ENCODE data around the gene FCF1. TPM values are rescaled to one million over a fixed set of nuclear protein-coding genes. Genes with fewer than 3 reads are reported as not detected.

The FCF1 gene
- total RNA-seq, 1 experiment from 2014 or later, result 61.6 TPM

DNA sequence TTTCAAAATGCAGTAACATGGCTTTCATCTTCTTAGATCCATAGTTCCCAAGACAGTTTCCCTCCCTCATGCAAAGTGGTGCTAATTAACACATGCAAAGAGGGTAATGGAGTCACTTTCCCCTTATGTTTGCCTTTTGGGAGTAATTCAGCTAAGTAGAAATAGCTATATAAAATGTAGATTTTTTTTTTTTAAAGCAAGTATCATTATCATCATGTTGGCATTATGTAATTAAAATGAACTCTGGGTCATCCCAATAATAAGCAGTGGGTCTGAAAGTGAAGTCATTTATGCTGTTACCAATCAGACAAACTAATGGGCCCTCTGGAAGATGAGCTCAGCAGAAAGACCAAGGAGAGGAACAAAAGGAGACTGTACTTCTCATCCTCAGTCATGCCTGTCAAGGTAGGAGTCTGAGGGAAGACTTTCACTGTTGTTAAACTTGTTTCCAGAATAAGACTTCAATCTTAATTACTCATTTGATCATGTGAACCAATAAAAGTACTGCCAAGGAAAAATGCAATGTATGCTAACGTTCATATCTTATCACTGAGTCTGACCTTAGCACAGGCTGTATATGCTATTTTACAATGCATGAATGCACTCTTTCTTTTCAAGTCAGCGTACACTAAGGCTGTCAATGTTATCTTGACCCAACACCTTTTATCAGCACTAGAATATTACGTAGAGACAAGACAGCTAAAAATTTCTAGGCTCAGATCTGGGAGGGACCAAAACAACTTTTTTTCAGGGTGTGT is 26.8 kb upstream of the FCF1 start (continued):
- TF ChIP-seq OVOL2 (CRISPR knock-in tag; IDR thresholded peaks at IDR 0.05; ENCODE audit: borderline replicate concordance) (no peak), PREB (CRISPR knock-in tag; IDR thresholded peaks at IDR 0.05; ENCODE audit: borderline replicate concordance) (no peak), CREB1 (CRISPR knock-in tag; IDR thresholded peaks at IDR 0.05) (no peak), RELA (CRISPR knock-in tag; IDR thresholded peaks at IDR 0.05; ENCODE audit: borderline replicate concordance) (no peak), ZNF416 (CRISPR knock-in tag; IDR thresholded peaks at IDR 0.05) (no peak), JUN (CRISPR knock-in tag; IDR thresholded peaks at IDR 0.05) (no peak), GABPB1 (CRISPR knock-in tag; IDR thresholded peaks at IDR 0.05) (no peak), SMAD4 (CRISPR knock-in tag; IDR thresholded peaks at IDR 0.05) (no peak), ZNF423 (CRISPR knock-in tag; IDR thresholded peaks at IDR 0.05) (no peak), TP53 (CRISPR knock-in tag; IDR thresholded peaks at IDR 0.05) (no peak), IRF2 (CRISPR knock-in tag; IDR thresholded peaks at IDR 0.05; ENCODE audit: borderline replicate concordance, low read depth) (no peak)
- TF ChIP-seq, protein P1, sequence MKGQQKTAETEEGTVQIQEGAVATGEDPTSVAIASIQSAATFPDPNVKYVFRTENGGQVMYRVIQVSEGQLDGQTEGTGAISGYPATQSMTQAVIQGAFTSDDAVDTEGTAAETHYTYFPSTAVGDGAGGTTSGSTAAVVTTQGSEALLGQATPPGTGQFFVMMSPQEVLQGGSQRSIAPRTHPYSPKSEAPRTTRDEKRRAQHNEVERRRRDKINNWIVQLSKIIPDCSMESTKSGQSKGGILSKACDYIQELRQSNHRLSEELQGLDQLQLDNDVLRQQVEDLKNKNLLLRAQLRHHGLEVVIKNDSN (CRISPR knock-in tag; IDR thresholded peaks at IDR 0.05), result no peak
- TF ChIP-seq, protein P2, sequence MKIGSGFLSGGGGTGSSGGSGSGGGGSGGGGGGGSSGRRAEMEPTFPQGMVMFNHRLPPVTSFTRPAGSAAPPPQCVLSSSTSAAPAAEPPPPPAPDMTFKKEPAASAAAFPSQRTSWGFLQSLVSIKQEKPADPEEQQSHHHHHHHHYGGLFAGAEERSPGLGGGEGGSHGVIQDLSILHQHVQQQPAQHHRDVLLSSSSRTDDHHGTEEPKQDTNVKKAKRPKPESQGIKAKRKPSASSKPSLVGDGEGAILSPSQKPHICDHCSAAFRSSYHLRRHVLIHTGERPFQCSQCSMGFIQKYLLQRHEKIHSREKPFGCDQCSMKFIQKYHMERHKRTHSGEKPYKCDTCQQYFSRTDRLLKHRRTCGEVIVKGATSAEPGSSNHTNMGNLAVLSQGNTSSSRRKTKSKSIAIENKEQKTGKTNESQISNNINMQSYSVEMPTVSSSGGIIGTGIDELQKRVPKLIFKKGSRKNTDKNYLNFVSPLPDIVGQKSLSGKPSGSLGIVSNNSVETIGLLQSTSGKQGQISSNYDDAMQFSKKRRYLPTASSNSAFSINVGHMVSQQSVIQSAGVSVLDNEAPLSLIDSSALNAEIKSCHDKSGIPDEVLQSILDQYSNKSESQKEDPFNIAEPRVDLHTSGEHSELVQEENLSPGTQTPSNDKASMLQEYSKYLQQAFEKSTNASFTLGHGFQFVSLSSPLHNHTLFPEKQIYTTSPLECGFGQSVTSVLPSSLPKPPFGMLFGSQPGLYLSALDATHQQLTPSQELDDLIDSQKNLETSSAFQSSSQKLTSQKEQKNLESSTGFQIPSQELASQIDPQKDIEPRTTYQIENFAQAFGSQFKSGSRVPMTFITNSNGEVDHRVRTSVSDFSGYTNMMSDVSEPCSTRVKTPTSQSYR (CRISPR knock-in tag; IDR thresholded peaks at IDR 0.05), result no peak

DNA sequence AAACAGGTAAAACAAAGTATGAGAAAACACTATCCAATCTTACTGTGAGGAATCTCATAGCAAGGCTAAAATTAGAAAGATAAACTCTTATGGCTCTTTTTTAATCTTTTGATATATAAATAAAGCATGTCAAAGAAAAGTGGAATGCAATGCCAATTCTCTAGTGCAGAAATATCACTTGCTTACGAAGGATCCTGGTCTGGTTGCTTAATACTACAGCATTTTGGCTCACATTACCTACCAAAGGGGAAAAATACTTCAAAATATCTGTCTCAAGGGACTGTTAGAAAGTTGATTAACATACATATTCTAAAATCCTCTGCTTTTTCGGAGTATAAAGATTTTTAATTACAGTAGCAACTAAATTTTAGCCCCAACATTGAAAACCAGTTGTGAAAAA is 21.5 kb upstream of the FCF1 start:
- peaks cover 19% of the 10 kb centered on the region for H3K36me3 Mint-ChIP-seq
- H3K27me3 Mint-ChIP-seq (ENCODE audit: low read depth), result no peaks in the 10 kb centered on the region
- ChIA-PET CTCF (interaction anchor here (1.6 kb wide), 1 partner anchor 82 kb away, joined by 3 read pairs; no protein-coding TSS in a partner anchor), POLR2A (no interaction called here)
- no peak for DNase-seq (ENCODE audit: low spot score)
- H3K9me3 Mint-ChIP-seq, result no peaks in the 10 kb centered on the region
- ATAC-seq, result no peak
- H3K27ac Mint-ChIP-seq, result no peak overlapping the region
- H3K4me3 Mint-ChIP-seq, result no peak overlapping the region
- peaks cover 1% of the 10 kb centered on the region for H3K4me1 Mint-ChIP-seq
- TF ChIP-seq AR (CRISPR knock-in tag; IDR thresholded peaks at IDR 0.05), result no peak
- no peak for TF ChIP-seq NR1H2 (CRISPR knock-in tag; IDR thresholded peaks at IDR 0.05)
- no peak for TF ChIP-seq CBFB (CRISPR knock-in tag; IDR thresholded peaks at IDR 0.05; ENCODE audit: low read depth)
- TF ChIP-seq, protein P3, sequence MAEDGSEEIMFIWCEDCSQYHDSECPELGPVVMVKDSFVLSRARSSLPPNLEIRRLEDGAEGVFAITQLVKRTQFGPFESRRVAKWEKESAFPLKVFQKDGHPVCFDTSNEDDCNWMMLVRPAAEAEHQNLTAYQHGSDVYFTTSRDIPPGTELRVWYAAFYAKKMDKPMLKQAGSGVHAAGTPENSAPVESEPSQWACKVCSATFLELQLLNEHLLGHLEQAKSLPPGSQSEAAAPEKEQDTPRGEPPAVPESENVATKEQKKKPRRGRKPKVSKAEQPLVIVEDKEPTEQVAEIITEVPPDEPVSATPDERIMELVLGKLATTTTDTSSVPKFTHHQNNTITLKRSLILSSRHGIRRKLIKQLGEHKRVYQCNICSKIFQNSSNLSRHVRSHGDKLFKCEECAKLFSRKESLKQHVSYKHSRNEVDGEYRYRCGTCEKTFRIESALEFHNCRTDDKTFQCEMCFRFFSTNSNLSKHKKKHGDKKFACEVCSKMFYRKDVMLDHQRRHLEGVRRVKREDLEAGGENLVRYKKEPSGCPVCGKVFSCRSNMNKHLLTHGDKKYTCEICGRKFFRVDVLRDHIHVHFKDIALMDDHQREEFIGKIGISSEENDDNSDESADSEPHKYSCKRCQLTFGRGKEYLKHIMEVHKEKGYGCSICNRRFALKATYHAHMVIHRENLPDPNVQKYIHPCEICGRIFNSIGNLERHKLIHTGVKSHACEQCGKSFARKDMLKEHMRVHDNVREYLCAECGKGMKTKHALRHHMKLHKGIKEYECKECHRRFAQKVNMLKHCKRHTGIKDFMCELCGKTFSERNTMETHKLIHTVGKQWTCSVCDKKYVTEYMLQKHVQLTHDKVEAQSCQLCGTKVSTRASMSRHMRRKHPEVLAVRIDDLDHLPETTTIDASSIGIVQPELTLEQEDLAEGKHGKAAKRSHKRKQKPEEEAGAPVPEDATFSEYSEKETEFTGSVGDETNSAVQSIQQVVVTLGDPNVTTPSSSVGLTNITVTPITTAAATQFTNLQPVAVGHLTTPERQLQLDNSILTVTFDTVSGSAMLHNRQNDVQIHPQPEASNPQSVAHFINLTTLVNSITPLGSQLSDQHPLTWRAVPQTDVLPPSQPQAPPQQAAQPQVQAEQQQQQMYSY (CRISPR knock-in tag; IDR thresholded peaks at IDR 0.05), result no peak
- TF ChIP-seq ZNF416 (CRISPR knock-in tag; IDR thresholded peaks at IDR 0.05), result no peak
- TF ChIP-seq, protein P4, sequence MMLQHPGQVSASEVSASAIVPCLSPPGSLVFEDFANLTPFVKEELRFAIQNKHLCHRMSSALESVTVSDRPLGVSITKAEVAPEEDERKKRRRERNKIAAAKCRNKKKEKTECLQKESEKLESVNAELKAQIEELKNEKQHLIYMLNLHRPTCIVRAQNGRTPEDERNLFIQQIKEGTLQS (CRISPR knock-in tag; conservative IDR thresholded peaks at IDR 0.05), result no peak
- no peak for TF ChIP-seq SMAD4 (CRISPR knock-in tag; IDR thresholded peaks at IDR 0.05)
- TF ChIP-seq PREB (CRISPR knock-in tag; IDR thresholded peaks at IDR 0.05; ENCODE audit: borderline replicate concordance), result no peak
- no peak for TF ChIP-seq CDX4 (CRISPR knock-in tag; IDR thresholded peaks at IDR 0.05; ENCODE audit: borderline replicate concordance)
- no peak for TF ChIP-seq GABPB1 (CRISPR knock-in tag; IDR thresholded peaks at IDR 0.05)
- TF ChIP-seq, protein P5, sequence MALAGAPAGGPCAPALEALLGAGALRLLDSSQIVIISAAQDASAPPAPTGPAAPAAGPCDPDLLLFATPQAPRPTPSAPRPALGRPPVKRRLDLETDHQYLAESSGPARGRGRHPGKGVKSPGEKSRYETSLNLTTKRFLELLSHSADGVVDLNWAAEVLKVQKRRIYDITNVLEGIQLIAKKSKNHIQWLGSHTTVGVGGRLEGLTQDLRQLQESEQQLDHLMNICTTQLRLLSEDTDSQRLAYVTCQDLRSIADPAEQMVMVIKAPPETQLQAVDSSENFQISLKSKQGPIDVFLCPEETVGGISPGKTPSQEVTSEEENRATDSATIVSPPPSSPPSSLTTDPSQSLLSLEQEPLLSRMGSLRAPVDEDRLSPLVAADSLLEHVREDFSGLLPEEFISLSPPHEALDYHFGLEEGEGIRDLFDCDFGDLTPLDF (CRISPR knock-in tag; IDR thresholded peaks at IDR 0.05), result no peak
